ENCODE results near the gene TXNRD1.

DNA sequence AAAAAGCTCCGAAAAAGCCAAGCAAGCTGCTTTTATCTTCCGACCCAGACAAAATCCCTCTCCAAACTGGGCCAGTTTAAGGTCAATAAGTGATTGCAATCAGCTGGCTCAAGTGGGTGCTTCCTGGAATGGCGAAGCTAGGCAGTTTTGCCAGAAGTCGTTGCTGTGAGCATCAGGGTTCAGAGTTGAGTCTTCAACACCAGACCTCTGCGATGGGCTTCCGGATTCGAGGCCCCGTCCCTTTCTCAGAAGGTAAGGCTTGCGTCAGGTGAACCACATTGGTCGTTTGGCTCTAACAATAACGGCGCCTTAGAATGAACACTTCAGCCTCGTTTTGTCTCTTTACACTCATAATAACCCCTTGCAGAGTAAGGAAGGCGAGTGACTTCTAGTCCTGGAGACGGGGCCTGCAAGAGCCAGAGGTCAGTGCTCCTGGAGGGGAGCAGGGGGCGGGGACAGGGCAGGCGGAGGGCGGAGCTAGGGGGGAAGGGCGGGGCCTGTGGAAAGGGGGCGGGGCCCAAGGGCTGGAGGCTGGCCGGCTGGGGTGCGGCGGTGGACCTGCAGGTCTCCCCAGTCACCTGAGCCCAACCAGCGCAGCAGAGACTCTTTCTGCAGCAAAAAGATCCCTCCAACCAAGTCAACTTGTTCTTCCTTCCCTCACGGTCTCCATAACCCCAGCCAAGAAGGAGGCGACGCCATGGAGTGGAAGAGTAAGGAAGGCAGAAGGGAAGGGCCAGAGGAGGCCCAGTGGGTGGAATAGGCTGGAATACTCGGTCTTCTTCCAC is 43.6 kb upstream of the TXNRD1 start:
- TF ChIP-seq, protein P1, sequence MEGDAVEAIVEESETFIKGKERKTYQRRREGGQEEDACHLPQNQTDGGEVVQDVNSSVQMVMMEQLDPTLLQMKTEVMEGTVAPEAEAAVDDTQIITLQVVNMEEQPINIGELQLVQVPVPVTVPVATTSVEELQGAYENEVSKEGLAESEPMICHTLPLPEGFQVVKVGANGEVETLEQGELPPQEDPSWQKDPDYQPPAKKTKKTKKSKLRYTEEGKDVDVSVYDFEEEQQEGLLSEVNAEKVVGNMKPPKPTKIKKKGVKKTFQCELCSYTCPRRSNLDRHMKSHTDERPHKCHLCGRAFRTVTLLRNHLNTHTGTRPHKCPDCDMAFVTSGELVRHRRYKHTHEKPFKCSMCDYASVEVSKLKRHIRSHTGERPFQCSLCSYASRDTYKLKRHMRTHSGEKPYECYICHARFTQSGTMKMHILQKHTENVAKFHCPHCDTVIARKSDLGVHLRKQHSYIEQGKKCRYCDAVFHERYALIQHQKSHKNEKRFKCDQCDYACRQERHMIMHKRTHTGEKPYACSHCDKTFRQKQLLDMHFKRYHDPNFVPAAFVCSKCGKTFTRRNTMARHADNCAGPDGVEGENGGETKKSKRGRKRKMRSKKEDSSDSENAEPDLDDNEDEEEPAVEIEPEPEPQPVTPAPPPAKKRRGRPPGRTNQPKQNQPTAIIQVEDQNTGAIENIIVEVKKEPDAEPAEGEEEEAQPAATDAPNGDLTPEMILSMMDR (IDR thresholded peaks at IDR 0.05) = no peak
- no peak for TF ChIP-seq ZFX (IDR thresholded peaks at IDR 0.05; ENCODE audit: borderline replicate concordance)
